Mesenchymal stem cell (in vitro differentiated cells and primary cell): Measurements from ENCODE around the gene FAM174B.

ENCODE experiments used
- DNase-seq: peaks from one replicate; pipeline ENCODE4 v3.0.0-alpha.2; 2013
- H2AFZ ChIP-seq: one replicate; pipeline ENCODE4 v1.6.1; 2013; ENCODE audit warnings: low read depth, mild to moderate bottlenecking, control low read depth, inconsistent platforms, low read length, moderate library complexity
- H2AK5ac ChIP-seq: 2 replicates; pipeline ENCODE4 v1.6.1; 2013; ENCODE audit warnings: low read length, moderate library complexity, mild to moderate bottlenecking, inconsistent platforms; ENCODE audit not compliant: severe bottlenecking
- H2BK120ac ChIP-seq: one replicate; pipeline ENCODE4 v1.6.1; 2013; ENCODE audit warnings: low read depth, mild to moderate bottlenecking, inconsistent platforms, low read length, moderate library complexity
- H2BK12ac ChIP-seq, 2 experiments: one replicate each; pipeline ENCODE4 v1.6.1; 2013; ENCODE audit warnings: inconsistent platforms in 2 of 2, low read length in 2 of 2, mild to moderate bottlenecking in 2 of 2, moderate library complexity in 2 of 2, control low read depth in 1 of 2
- H2BK15ac ChIP-seq: one replicate; pipeline ENCODE4 v1.6.1; 2013; ENCODE audit warnings: mild to moderate bottlenecking, low read depth, inconsistent platforms; ENCODE audit not compliant: poor library complexity, severe bottlenecking
- H2BK5ac ChIP-seq: 2 replicates; pipeline ENCODE4 v1.6.1; 2013; ENCODE audit warnings: low read depth, mild to moderate bottlenecking, low read length, control low read depth, inconsistent platforms; ENCODE audit not compliant: poor library complexity, severe bottlenecking
- H3K14ac ChIP-seq, 2 experiments: one replicate each; pipeline ENCODE4 v1.6.1; 2013; ENCODE audit warnings: inconsistent platforms in 2 of 2, low read length in 2 of 2, control low read depth in 1 of 2, mild to moderate bottlenecking in 1 of 2, moderate library complexity in 1 of 2
- H3K18ac ChIP-seq, 2 experiments: one replicate each; pipeline ENCODE4 v1.6.1; 2013; ENCODE audit warnings: inconsistent platforms in 2 of 2, low read length in 2 of 2, control low read depth in 1 of 2, low read depth in 1 of 2, mild to moderate bottlenecking in 1 of 2
- H3K23ac ChIP-seq, 2 experiments: one replicate each; pipeline ENCODE4 v1.6.1; 2013; ENCODE audit warnings: inconsistent platforms in 2 of 2, low read length in 2 of 2, mild to moderate bottlenecking in 2 of 2, moderate library complexity in 2 of 2, control low read depth in 1 of 2
- H3K27ac ChIP-seq: 2 replicates; pipeline ENCODE4 v1.5.1; 2013; ENCODE audit warnings: mild to moderate bottlenecking, moderate library complexity, low read length, control low read depth, inconsistent platforms; ENCODE audit not compliant: poor library complexity, severe bottlenecking
- H3K27me3 ChIP-seq, 2 experiments: 2 replicates each; pipeline versions ENCODE4 v1.6.1 to v1.7.0; 2013; ENCODE audit warnings: low read length in 2 of 2, mild to moderate bottlenecking in 2 of 2, moderate library complexity in 2 of 2, control low read depth in 1 of 2, inconsistent platforms in 1 of 2; ENCODE audit not compliant: control insufficient read depth in 1 of 2, insufficient read depth in 1 of 2
- H3K36me3 ChIP-seq, 2 experiments: 2 replicates each; pipeline versions ENCODE4 v1.6.1 to v1.7.0; 2013; ENCODE audit warnings: low read length in 2 of 2, control low read depth in 1 of 2, inconsistent platforms in 1 of 2, low read depth in 1 of 2, mild to moderate bottlenecking in 1 of 2; ENCODE audit not compliant: insufficient read depth in 2 of 2, control insufficient read depth in 1 of 2
- H3K4ac ChIP-seq, 2 experiments: one replicate each; pipeline ENCODE4 v1.6.1; 2013; ENCODE audit warnings: inconsistent platforms in 2 of 2, low read length in 2 of 2, mild to moderate bottlenecking in 2 of 2, moderate library complexity in 2 of 2, control low read depth in 1 of 2, low read depth in 1 of 2
- H3K4me1 ChIP-seq: 2 replicates; pipeline ENCODE4 v1.6.1; 2013; ENCODE audit warnings: low read depth, low read length, control low read depth; ENCODE audit not compliant: control insufficient read depth, insufficient read depth
- H3K4me2 ChIP-seq: 2 replicates; pipeline ENCODE4 v1.6.1; 2013; ENCODE audit warnings: low read length, mild to moderate bottlenecking, inconsistent platforms; ENCODE audit not compliant: poor library complexity, severe bottlenecking
- H3K4me3 ChIP-seq, 2 experiments: 2 replicates each; pipeline versions ENCODE4 v1.5.1 to v1.7.0; 2013; ENCODE audit warnings: low read length in 2 of 2, mild to moderate bottlenecking in 2 of 2, control low read depth in 1 of 2, low read depth in 1 of 2; ENCODE audit not compliant: insufficient read depth in 1 of 2
- H3K79me1 ChIP-seq: replicated peaks from 2 replicates; pipeline ENCODE4 v1.6.1; 2013; ENCODE audit warnings: mild to moderate bottlenecking, control low read depth, low read length, inconsistent platforms; ENCODE audit not compliant: poor library complexity, severe bottlenecking
- H3K9ac ChIP-seq: 2 replicates; pipeline ENCODE4 v1.7.0; 2013; ENCODE audit warnings: mild to moderate bottlenecking, low read length, moderate library complexity
- H3K9me3 ChIP-seq: 2 replicates; pipeline ENCODE4 v1.7.0; 2013; ENCODE audit warnings: mild to moderate bottlenecking, low read length; ENCODE audit not compliant: control insufficient read depth
- H4K8ac ChIP-seq: one replicate; pipeline ENCODE4 v1.6.1; 2013; ENCODE audit warnings: inconsistent platforms, mild to moderate bottlenecking, low read length, moderate library complexity
- H4K91ac ChIP-seq: one replicate; pipeline ENCODE4 v1.6.1; 2013; ENCODE audit warnings: mild to moderate bottlenecking, low read length, inconsistent platforms
- WGBS: methylation state at CpG from one replicate; pipeline ENCODE4 v1.1.7; 2013; ENCODE audit warnings: mixed read lengths; 5-methylcytosine and 5-hydroxymethylcytosine counted together

Gene FAM174B

GRCh38 chr15:92603278-92603677 lies 52.3 kb downstream of the FAM174B start:
- no peak overlapping the region for H2AFZ ChIP-seq

GRCh38 chr15:92602267-92602593 lies 53.3 kb downstream of the FAM174B start:
- Histone ChIP-seq H3K4me2 (no peak overlapping the region), H3K18ac (no peak overlapping the region), H3K23ac (no peak overlapping the region), H3K4me1 (no peaks in the 10 kb centered on the region), H3K9me3 (no peaks in the 10 kb centered on the region), H3K27me3 (peaks cover 0 to 19% of the 10 kb centered on the region in 2 experiments), H4K8ac (no peak overlapping the region), H2BK120ac (no peak overlapping the region), H2BK15ac (no peak overlapping the region), H3K27ac (no peak overlapping the region), H3K4ac (no peak overlapping the region), H3K79me1 (no peaks in the 10 kb centered on the region), H3K36me3 (no peaks in the 10 kb centered on the region), H4K91ac (no peak overlapping the region), H3K4me3 (no peak overlapping the region), H3K14ac (no peak overlapping the region), H2BK5ac (no peak overlapping the region), H2BK12ac (no peak overlapping the region), H2AFZ (no peak overlapping the region), H3K9ac (no peak overlapping the region), H2AK5ac (no peak overlapping the region)
- no peak for DNase-seq
- 78% methylated on average over 2 of the region's 2 CpGs for WGBS

More at GRCh38 chr15:92603278-92603677, 52.3 kb downstream of the FAM174B start:
- Histone ChIP-seq H3K9me3 (no peaks in the 10 kb centered on the region), H2BK120ac (no peak overlapping the region), H2BK15ac (no peak overlapping the region), H3K4me2 (no peak overlapping the region), H3K4me1 (no peaks in the 10 kb centered on the region), H2AK5ac (no peak overlapping the region), H3K27me3 (peaks cover 0 to 22% of the 10 kb centered on the region in 2 experiments), H3K23ac (no peak overlapping the region), H4K91ac (no peak overlapping the region), H3K79me1 (no peaks in the 10 kb centered on the region), H3K18ac (no peak overlapping the region), H3K14ac (no peak overlapping the region), H3K4ac (no peak overlapping the region), H3K4me3 (no peak overlapping the region), H3K9ac (no peak overlapping the region), H2BK12ac (no peak overlapping the region), H3K27ac (no peak overlapping the region), H2BK5ac (no peak overlapping the region), H4K8ac (no peak overlapping the region), H3K36me3 (no peaks in the 10 kb centered on the region)
- WGBS, result 98% methylated on average over 5 of the region's 5 CpGs
- no peak for DNase-seq

- H2AK5ac ChIP-seq, result no peak overlapping the region
- no peak overlapping the region for H3K4me3 ChIP-seq
- WGBS, result 77% methylated on average over 3 of the region's 3 CpGs
- H3K36me3 ChIP-seq, result no peaks in the 10 kb centered on the region
- no peak overlapping the region for H3K18ac ChIP-seq
- H2AFZ ChIP-seq, result no peak overlapping the region
- no peak overlapping the region for H2BK120ac ChIP-seq
- no peak overlapping the region for H4K8ac ChIP-seq
- no peak overlapping the region for H2BK12ac ChIP-seq
- no peaks in the 10 kb centered on the region for H3K9me3 ChIP-seq
- no peaks in the 10 kb centered on the region for H3K4me1 ChIP-seq
- H3K9ac ChIP-seq, result no peak overlapping the region
- no peak overlapping the region for H3K27ac ChIP-seq
- H3K14ac ChIP-seq, result no peak overlapping the region
- H3K27me3 ChIP-seq, result peaks cover 0 to 22% of the 10 kb centered on the region in 2 experiments
- DNase-seq, result no peak
- H2BK5ac ChIP-seq, result no peak overlapping the region
- H3K79me1 ChIP-seq, result no peaks in the 10 kb centered on the region
- no peak overlapping the region for H3K4me2 ChIP-seq
- no peak overlapping the region for H3K4ac ChIP-seq
- no peak overlapping the region for H4K91ac ChIP-seq
- H2BK15ac ChIP-seq, result no peak overlapping the region
- no peak overlapping the region for H3K23ac ChIP-seq
These were observed 53.8 kb downstream of the FAM174B start for GRCh38 chr15:92601592-92602266.

DNA sequence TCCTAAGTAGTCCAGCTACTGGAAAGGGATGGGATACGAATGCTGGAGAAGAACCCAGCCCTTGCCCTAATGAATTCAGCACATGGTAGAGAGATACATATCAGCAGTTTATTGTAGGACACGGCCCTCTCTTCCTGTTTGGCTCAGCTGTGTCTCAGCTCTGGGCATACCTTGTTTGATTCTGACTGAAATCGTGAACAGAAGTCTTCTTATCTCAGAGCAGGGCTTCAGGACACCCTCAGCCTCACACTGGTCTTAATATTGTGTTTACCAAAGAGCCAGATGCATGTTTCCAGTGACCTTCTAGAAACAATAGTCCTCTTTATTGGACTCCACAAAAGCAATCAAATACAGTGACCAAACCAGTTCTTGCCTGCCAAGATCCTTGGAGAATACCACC lies 54.7 kb downstream of the FAM174B start:
- no peak overlapping the region for H3K23ac ChIP-seq
- no peak overlapping the region for H2BK5ac ChIP-seq
- H2AK5ac ChIP-seq, result no peak overlapping the region
- no peak overlapping the region for H3K27ac ChIP-seq
- no peaks in the 10 kb centered on the region for H3K79me1 ChIP-seq
- no peak overlapping the region for H3K4me2 ChIP-seq
- H4K91ac ChIP-seq, result no peak overlapping the region
- WGBS, result 52% methylated on average over 3 of the region's 3 CpGs
- H3K27me3 ChIP-seq, result peaks cover 0 to 27% of the 10 kb centered on the region in 2 experiments
- no peak overlapping the region for H3K4ac ChIP-seq
- H2BK15ac ChIP-seq, result no peak overlapping the region
- H3K9ac ChIP-seq, result no peak overlapping the region
- H4K8ac ChIP-seq, result no peak overlapping the region
- no peak overlapping the region for H2BK12ac ChIP-seq
- H3K14ac ChIP-seq, result no peak overlapping the region
- H2BK120ac ChIP-seq, result no peak overlapping the region
- H2AFZ ChIP-seq, result no peak overlapping the region
- H3K18ac ChIP-seq, result no peak overlapping the region
- no peak for DNase-seq
- H3K4me3 ChIP-seq, result no peak overlapping the region
- no peaks in the 10 kb centered on the region for H3K4me1 ChIP-seq
- no peaks in the 10 kb centered on the region for H3K36me3 ChIP-seq
- H3K9me3 ChIP-seq, result no peaks in the 10 kb centered on the region
